ENCODE results near the gene RUNDC1.
"Not testable (repeated sequence)": the region's sequence is repeated elsewhere in the genome, so short reads cannot be mapped to it uniquely, and the experiment has no call there.

Gene RUNDC1

GRCh38 chr17:42989726-42990652, 9.6 kb downstream of the RUNDC1 start:
- TF ChIP-seq POLR2A (IDR thresholded peaks at IDR 0.05; ENCODE audit: extremely low read depth, insufficient read length) (no peak), CTCF (IDR thresholded peaks at IDR 0.05; ENCODE audit: low read depth, low read length) (no peak), MAX (IDR thresholded peaks at IDR 0.05; ENCODE audit: low read depth, low read length) (no peak), MYC (IDR thresholded peaks at IDR 0.05; ENCODE audit: low read depth, low read length) (no peak)
- no peak overlapping the region for H3K4me3 ChIP-seq (ENCODE audit: low read depth, low read length)
- DNase-seq (ENCODE audit: low read depth): no peak

- no peak for TF ChIP-seq MAX (IDR thresholded peaks at IDR 0.05; ENCODE audit: low read depth, low read length)
- no peak for TF ChIP-seq POLR2A (IDR thresholded peaks at IDR 0.05; ENCODE audit: extremely low read depth, insufficient read length)
- TF ChIP-seq MYC (IDR thresholded peaks at IDR 0.05; ENCODE audit: low read depth, low read length): no peak
- no peak for TF ChIP-seq CTCF (IDR thresholded peaks at IDR 0.05; ENCODE audit: low read depth, low read length)
- no peak for DNase-seq (ENCODE audit: low read depth)
- H3K4me3 ChIP-seq (ENCODE audit: low read depth, low read length): no peak overlapping the region
These were observed 11.1 kb downstream of the RUNDC1 start for GRCh38 chr17:42991471-42991870.

- no peak for DNase-seq (ENCODE audit: low read depth)
- no peak overlapping the region for H3K4me3 ChIP-seq (ENCODE audit: low read depth, low read length)
- TF ChIP-seq MYC (IDR thresholded peaks at IDR 0.05; ENCODE audit: low read depth, low read length) (no peak), POLR2A (IDR thresholded peaks at IDR 0.05; ENCODE audit: extremely low read depth, insufficient read length) (no peak), CTCF (IDR thresholded peaks at IDR 0.05; ENCODE audit: low read depth, low read length) (no peak), MAX (IDR thresholded peaks at IDR 0.05; ENCODE audit: low read depth, low read length) (no peak)
These were observed 12.5 kb downstream of the RUNDC1 start for GRCh38 chr17:42992872-42993271.

- DNase-seq (ENCODE audit: low read depth); H3K4me3 ChIP-seq (ENCODE audit: low read depth, low read length): not testable (repeated sequence)
These were observed 13.5 kb downstream of the RUNDC1 start for GRCh38 chr17:42993913-42994312.

GRCh38 chr17:42997390-42997983, 17.1 kb downstream of the RUNDC1 start:
- TF ChIP-seq MYC (IDR thresholded peaks at IDR 0.05; ENCODE audit: low read depth, low read length) (no peak), MAX (IDR thresholded peaks at IDR 0.05; ENCODE audit: low read depth, low read length) (no peak), CTCF (IDR thresholded peaks at IDR 0.05; ENCODE audit: low read depth, low read length) (no peak), POLR2A (IDR thresholded peaks at IDR 0.05; ENCODE audit: extremely low read depth, insufficient read length) (no peak)
- H3K4me3 ChIP-seq (ENCODE audit: low read depth, low read length): peak overlapping the region; percentile 54
- no peak for DNase-seq (ENCODE audit: low read depth)

Measured in NB4 (cell line).